Upper lobe of right lung (tissue), 1 donor: Measurements from ENCODE around the gene RNF217. TPM values are rescaled to one million over a fixed set of nuclear protein-coding genes. Genes with fewer than 3 reads are reported as not detected.

ENCODE experiments used
- ATAC-seq: fragments of 200-7000 bp; cut with Tn5 transposase; one replicate; pipeline ENCODE4 v1.9.1; 2020; ENCODE audit warnings: mild to moderate bottlenecking, moderate library complexity
- DNase-seq: peaks from one replicate; pipeline ENCODE4 v3.0.0-alpha.2; 2020
- H3K27ac ChIP-seq: fragments of 200-600 bp; one replicate; pipeline ENCODE4 v1.8.0; 2022
- H3K27me3 ChIP-seq: fragments of 200-600 bp; one replicate; pipeline ENCODE4 v1.8.0; 2022; ENCODE audit warnings: mild to moderate bottlenecking
- H3K36me3 ChIP-seq: fragments of 200-600 bp; one replicate; pipeline ENCODE4 v1.8.0; 2022
- H3K4me1 ChIP-seq: fragments of 200-600 bp; one replicate; pipeline ENCODE4 v1.8.0; 2022
- H3K4me3 ChIP-seq: fragments of 200-600 bp; one replicate; pipeline ENCODE4 v1.8.0; 2022; ENCODE audit warnings: mild to moderate bottlenecking
- H3K9me3 ChIP-seq: fragments of 200-600 bp; one replicate; pipeline ENCODE4 v1.8.0; 2022
- intact Hi-C: fragments of 100-400 bp; cut with DNase I; formaldehyde crosslinking; loops from one replicate; pipeline ENCODE4 v1.11.0; 2022
- total RNA-seq: library from RNA; stranded (reverse); fragmentation: NEBNext Ultra II Directional; extraction: Animal tissue kit (Norgen Biotek cat#: 25700); gene quantifications from one replicate; pipeline ENCODE4 v1.2.1, GENCODE V29; 2021
- TF ChIP-seq, protein P1 (sequence below): fragments of 200-600 bp; IDR thresholded peaks from one replicate; pipeline ENCODE4 v1.8.0; 2022; ENCODE audit warnings: antibody characterized with exemption
- donor health status: DM: no; HTN: yes; CAD: no; lungs with severe emphysema.

RNF217 gene
- total RNA-seq, 1 donor from 2014 or later: 29.2 TPM

DNA sequence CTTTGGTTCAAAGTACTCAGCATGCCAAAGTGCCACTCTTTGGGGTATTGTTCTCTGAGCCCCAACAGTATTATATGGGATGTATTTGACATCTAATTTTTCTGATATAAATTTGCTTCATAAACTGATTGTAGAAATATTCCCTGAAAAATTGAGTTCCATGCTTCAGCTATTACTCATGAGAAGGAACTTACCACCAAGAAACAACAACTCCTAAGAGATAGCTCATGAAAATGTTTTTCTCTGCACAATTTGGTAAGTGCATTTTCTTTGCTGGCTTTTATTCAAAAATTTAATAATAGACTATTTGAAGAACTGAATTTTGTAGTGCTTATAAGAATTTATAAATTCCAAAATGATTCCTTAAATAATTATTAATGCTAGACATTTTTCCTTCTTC, 178.6 kb downstream of the RNF217 start:
- Histone ChIP-seq H3K27ac (no peak overlapping the region), H3K9me3 (no peaks in the 10 kb centered on the region), H3K4me1 (no peaks in the 10 kb centered on the region), H3K27me3 (no peaks in the 10 kb centered on the region), H3K4me3 (no peak overlapping the region), H3K36me3 (no peaks in the 10 kb centered on the region)
- DNase-seq (no peak), ATAC-seq (no peak)
- intact Hi-C loops: no loop called here
- TF ChIP-seq, protein P1, sequence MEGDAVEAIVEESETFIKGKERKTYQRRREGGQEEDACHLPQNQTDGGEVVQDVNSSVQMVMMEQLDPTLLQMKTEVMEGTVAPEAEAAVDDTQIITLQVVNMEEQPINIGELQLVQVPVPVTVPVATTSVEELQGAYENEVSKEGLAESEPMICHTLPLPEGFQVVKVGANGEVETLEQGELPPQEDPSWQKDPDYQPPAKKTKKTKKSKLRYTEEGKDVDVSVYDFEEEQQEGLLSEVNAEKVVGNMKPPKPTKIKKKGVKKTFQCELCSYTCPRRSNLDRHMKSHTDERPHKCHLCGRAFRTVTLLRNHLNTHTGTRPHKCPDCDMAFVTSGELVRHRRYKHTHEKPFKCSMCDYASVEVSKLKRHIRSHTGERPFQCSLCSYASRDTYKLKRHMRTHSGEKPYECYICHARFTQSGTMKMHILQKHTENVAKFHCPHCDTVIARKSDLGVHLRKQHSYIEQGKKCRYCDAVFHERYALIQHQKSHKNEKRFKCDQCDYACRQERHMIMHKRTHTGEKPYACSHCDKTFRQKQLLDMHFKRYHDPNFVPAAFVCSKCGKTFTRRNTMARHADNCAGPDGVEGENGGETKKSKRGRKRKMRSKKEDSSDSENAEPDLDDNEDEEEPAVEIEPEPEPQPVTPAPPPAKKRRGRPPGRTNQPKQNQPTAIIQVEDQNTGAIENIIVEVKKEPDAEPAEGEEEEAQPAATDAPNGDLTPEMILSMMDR: no peak

Other genes starting within 250 kb of the RNF217 start
- gene TPD52L1, start 191.3 kb downstream of the RNF217 start, total RNA-seq: 24.5 TPM